Fibroblast of pulmonary artery (primary cell): Measurements from ENCODE around the gene GRB14.

Experiments used
- DNase-seq: peaks from one replicate; pipeline ENCODE4 v3.0.0-alpha.2; 2010; ENCODE audit warnings: low read depth
- H3K4me3 ChIP-seq: replicated peaks from 2 replicates; pipeline ENCODE4 v1.5.1; 2011; ENCODE audit warnings: low read depth, mild to moderate bottlenecking, control low read depth, low read length, moderate library complexity
- TF ChIP-seq, protein P1 (sequence below): IDR thresholded peaks from 2 replicates; pipeline ENCODE4 v1.5.1; 2011; ENCODE audit warnings: mild to moderate bottlenecking, control low read depth, low read length, inconsistent platforms; ENCODE audit errors: missing control alignments

Gene GRB14

GRCh38 chr2:164456619-164457018, 164.7 kb downstream of the GRB14 start:
- TF ChIP-seq, protein P1, sequence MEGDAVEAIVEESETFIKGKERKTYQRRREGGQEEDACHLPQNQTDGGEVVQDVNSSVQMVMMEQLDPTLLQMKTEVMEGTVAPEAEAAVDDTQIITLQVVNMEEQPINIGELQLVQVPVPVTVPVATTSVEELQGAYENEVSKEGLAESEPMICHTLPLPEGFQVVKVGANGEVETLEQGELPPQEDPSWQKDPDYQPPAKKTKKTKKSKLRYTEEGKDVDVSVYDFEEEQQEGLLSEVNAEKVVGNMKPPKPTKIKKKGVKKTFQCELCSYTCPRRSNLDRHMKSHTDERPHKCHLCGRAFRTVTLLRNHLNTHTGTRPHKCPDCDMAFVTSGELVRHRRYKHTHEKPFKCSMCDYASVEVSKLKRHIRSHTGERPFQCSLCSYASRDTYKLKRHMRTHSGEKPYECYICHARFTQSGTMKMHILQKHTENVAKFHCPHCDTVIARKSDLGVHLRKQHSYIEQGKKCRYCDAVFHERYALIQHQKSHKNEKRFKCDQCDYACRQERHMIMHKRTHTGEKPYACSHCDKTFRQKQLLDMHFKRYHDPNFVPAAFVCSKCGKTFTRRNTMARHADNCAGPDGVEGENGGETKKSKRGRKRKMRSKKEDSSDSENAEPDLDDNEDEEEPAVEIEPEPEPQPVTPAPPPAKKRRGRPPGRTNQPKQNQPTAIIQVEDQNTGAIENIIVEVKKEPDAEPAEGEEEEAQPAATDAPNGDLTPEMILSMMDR: no peak
- no peak overlapping the region for H3K4me3 ChIP-seq
- DNase-seq: peak; percentile 4

- no peak for DNase-seq
- TF ChIP-seq, protein P1: no peak
- no peak overlapping the region for H3K4me3 ChIP-seq
Observed at GRCh38 chr2:164453656-164454305, 167.5 kb downstream of the GRB14 start.

DNA sequence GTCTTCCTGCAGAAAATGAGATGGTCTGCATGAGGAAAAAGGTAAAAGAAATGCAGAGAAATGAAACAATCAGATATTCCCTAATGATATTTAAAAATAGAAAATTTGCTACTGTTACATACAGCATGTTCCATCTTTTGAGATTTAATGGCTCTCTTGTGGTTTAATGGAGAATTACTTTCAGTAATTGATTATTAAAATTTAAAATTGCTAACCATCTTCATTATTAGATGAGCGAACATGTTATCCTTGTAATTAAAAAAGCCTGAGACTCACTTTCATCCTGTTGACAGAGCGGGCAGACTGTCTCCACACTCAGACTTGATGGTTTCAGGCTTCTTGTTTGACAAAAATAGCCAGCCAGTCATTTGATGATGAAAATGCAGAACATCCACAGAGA, 171.0 kb downstream of the GRB14 start:
- DNase-seq: no peak
- no peak overlapping the region for H3K4me3 ChIP-seq
- TF ChIP-seq, protein P1: no peak

- TF ChIP-seq, protein P1: no peak
- DNase-seq: no peak
- no peak overlapping the region for H3K4me3 ChIP-seq
Observed at GRCh38 chr2:164449706-164450105, 171.6 kb downstream of the GRB14 start.

GRCh38 chr2:164447660-164448059, 173.6 kb downstream of the GRB14 start:
- no peak for DNase-seq
- no peak overlapping the region for H3K4me3 ChIP-seq
- TF ChIP-seq, protein P1: no peak
